ENCODE measurements around the gene MUCL1.
A peak's percentile ranks its signal among the peaks of the same experiment; 100 is the strongest.
"Not testable (repeated sequence)": the region's sequence is repeated elsewhere in the genome, so short reads cannot be mapped to it uniquely, and the experiment has no call there.

The MUCL1 gene

GRCh38 chr12:54868690-54869089 lies 14.4 kb downstream of the MUCL1 start:
- in situ Hi-C loops (cut with HindIII; ENCODE audit: low pct_unique_long_range_greater_than_20kb, low sequenced_read_pairs): no loop called here
- DNase-seq (ENCODE audit: low read depth in 1 of 2, low spot score in 1 of 2): no peak
- no peak for TF ChIP-seq JUND (IDR thresholded peaks at IDR 0.05; ENCODE audit: low read depth)

GRCh38 chr12:54870048-54870447 lies 15.7 kb downstream of the MUCL1 start:
- TF ChIP-seq JUND (IDR thresholded peaks at IDR 0.05; ENCODE audit: low read depth): no peak
- no peak for DNase-seq (ENCODE audit: low read depth in 1 of 2, low spot score in 1 of 2)
- in situ Hi-C loops (cut with HindIII; ENCODE audit: low pct_unique_long_range_greater_than_20kb, low sequenced_read_pairs): no loop called here

- in situ Hi-C loops (cut with HindIII; ENCODE audit: low pct_unique_long_range_greater_than_20kb, low sequenced_read_pairs): no loop called here
- no peak for TF ChIP-seq JUND (IDR thresholded peaks at IDR 0.05; ENCODE audit: low read depth)
- DNase-seq (ENCODE audit: low read depth in 1 of 2, low spot score in 1 of 2): no peak
These were observed 16.3 kb downstream of the MUCL1 start for GRCh38 chr12:54870617-54871016.

GRCh38 chr12:54879150-54879549 lies 24.8 kb downstream of the MUCL1 start:
- no peak for TF ChIP-seq JUND (IDR thresholded peaks at IDR 0.05; ENCODE audit: low read depth)
- DNase-seq (ENCODE audit: low read depth in 1 of 2, low spot score in 1 of 2): no peak
- in situ Hi-C loops (cut with HindIII; ENCODE audit: low pct_unique_long_range_greater_than_20kb, low sequenced_read_pairs): no loop called here

- no peak for TF ChIP-seq JUND (IDR thresholded peaks at IDR 0.05; ENCODE audit: low read depth)
- in situ Hi-C loops (cut with HindIII; ENCODE audit: low pct_unique_long_range_greater_than_20kb, low sequenced_read_pairs): no loop called here
These were observed 25.3 kb downstream of the MUCL1 start for GRCh38 chr12:54879579-54879978.

GRCh38 chr12:54882079-54882478 lies 27.8 kb downstream of the MUCL1 start:
- DNase-seq (ENCODE audit: low read depth in 1 of 2, low spot score in 1 of 2): peak in 1 of 2 experiments; percentile 41
- in situ Hi-C loops (cut with HindIII; ENCODE audit: low pct_unique_long_range_greater_than_20kb, low sequenced_read_pairs): no loop called here
- TF ChIP-seq JUND (IDR thresholded peaks at IDR 0.05; ENCODE audit: low read depth): no peak

More at GRCh38 chr12:54879579-54879978, 25.3 kb downstream of the MUCL1 start:
- DNase-seq (ENCODE audit: low read depth in 1 of 2, low spot score in 1 of 2): no peak

- in situ Hi-C loops (cut with HindIII; ENCODE audit: low pct_unique_long_range_greater_than_20kb, low sequenced_read_pairs); DNase-seq (ENCODE audit: low read depth in 1 of 2, low spot score in 1 of 2): not testable (repeated sequence)
These were observed 28.3 kb downstream of the MUCL1 start for GRCh38 chr12:54882597-54882996.

- in situ Hi-C loops (cut with HindIII; ENCODE audit: low pct_unique_long_range_greater_than_20kb, low sequenced_read_pairs); DNase-seq (ENCODE audit: low read depth in 1 of 2, low spot score in 1 of 2): not testable (repeated sequence)
These were observed 34.1 kb downstream of the MUCL1 start for GRCh38 chr12:54888428-54888827.

GRCh38 chr12:54890339-54890738 lies 36.0 kb downstream of the MUCL1 start:
- TF ChIP-seq JUND (IDR thresholded peaks at IDR 0.05; ENCODE audit: low read depth): no peak
- no peak for DNase-seq (ENCODE audit: low read depth in 1 of 2, low spot score in 1 of 2)
- in situ Hi-C loops (cut with HindIII; ENCODE audit: low pct_unique_long_range_greater_than_20kb, low sequenced_read_pairs): no loop called here

- peak; percentile 79 to 99 for DNase-seq (ENCODE audit: low read depth in 1 of 2, low spot score in 1 of 2)
- in situ Hi-C loops (cut with HindIII; ENCODE audit: low pct_unique_long_range_greater_than_20kb, low sequenced_read_pairs): no loop called here
- peak; percentile 91 for TF ChIP-seq JUND (IDR thresholded peaks at IDR 0.05; ENCODE audit: low read depth)
These were observed 37.6 kb downstream of the MUCL1 start for GRCh38 chr12:54891717-54892478.
